ENCODE results near the gene BCR.

DNA sequence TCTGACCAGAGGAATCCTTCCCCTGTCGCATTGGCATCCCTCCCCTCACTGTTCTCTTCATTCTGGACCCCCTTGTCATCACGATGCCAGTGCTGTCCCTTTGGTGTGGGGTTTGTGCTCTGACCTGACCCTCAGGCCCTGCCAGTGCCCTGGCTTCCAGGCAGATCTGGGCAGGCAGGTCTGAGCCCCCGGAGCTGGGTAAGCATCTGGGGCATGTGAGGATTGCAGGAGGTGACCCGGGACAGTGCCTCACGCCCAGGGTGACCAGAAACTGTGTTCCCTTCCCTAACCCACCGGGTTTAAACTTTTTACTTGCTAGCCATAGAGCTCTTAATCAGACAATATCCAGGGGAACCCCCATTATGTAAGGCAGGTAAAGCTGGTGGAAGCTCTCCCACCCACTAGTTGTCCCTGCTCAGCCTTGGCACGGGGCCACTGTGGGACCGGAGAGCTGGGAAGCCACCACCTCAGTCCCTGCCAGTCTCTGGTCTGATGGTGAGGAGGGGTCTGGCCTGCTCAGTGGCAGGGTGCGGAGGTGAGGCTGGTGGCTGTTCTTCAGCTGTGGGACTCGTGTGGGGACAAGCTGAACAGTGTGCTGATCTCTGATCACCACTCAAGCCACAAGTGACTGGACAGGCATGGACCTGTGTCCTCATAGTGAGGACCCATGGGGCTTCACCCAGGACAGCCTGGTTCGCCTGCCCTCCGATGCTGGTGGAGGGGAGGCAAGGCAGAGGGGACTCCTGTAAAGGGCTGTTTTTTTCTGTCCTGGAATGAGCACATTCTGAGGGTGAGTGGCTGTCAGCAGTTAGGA is 38.0 kb downstream of the BCR start:
- TF ChIP-seq, protein P1, sequence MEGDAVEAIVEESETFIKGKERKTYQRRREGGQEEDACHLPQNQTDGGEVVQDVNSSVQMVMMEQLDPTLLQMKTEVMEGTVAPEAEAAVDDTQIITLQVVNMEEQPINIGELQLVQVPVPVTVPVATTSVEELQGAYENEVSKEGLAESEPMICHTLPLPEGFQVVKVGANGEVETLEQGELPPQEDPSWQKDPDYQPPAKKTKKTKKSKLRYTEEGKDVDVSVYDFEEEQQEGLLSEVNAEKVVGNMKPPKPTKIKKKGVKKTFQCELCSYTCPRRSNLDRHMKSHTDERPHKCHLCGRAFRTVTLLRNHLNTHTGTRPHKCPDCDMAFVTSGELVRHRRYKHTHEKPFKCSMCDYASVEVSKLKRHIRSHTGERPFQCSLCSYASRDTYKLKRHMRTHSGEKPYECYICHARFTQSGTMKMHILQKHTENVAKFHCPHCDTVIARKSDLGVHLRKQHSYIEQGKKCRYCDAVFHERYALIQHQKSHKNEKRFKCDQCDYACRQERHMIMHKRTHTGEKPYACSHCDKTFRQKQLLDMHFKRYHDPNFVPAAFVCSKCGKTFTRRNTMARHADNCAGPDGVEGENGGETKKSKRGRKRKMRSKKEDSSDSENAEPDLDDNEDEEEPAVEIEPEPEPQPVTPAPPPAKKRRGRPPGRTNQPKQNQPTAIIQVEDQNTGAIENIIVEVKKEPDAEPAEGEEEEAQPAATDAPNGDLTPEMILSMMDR (IDR thresholded peaks at IDR 0.05) = no peak
- no peak for TF ChIP-seq EZH2 (IDR thresholded peaks at IDR 0.05; ENCODE audit: borderline replicate concordance, insufficient read depth, low read depth, low read length, poor library complexity, severe bottlenecking)

Data from B cell (primary cell).